ENCODE measurements around the gene SPAG16.

Gene SPAG16

GRCh38 chr2:214265991-214266489, 981.8 kb downstream of the SPAG16 start:
- no peaks in the 10 kb centered on the region for H3K36me3 ChIP-seq (ENCODE audit: low read length)
- H3K79me2 ChIP-seq (ENCODE audit: insufficient read depth, low read length): no peaks in the 10 kb centered on the region
- TF ChIP-seq EZH2phosphoT487 (conservative IDR thresholded peaks at IDR 0.05; ENCODE audit: low read length): no peak
- TF ChIP-seq, protein P1, sequence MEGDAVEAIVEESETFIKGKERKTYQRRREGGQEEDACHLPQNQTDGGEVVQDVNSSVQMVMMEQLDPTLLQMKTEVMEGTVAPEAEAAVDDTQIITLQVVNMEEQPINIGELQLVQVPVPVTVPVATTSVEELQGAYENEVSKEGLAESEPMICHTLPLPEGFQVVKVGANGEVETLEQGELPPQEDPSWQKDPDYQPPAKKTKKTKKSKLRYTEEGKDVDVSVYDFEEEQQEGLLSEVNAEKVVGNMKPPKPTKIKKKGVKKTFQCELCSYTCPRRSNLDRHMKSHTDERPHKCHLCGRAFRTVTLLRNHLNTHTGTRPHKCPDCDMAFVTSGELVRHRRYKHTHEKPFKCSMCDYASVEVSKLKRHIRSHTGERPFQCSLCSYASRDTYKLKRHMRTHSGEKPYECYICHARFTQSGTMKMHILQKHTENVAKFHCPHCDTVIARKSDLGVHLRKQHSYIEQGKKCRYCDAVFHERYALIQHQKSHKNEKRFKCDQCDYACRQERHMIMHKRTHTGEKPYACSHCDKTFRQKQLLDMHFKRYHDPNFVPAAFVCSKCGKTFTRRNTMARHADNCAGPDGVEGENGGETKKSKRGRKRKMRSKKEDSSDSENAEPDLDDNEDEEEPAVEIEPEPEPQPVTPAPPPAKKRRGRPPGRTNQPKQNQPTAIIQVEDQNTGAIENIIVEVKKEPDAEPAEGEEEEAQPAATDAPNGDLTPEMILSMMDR (IDR thresholded peaks at IDR 0.05; ENCODE audit: insufficient read depth, low read length, poor library complexity, severe bottlenecking): no peak
- no peak overlapping the region for H3K4me2 ChIP-seq (ENCODE audit: low read depth, low read length, poor library complexity, severe bottlenecking)
- H3K4me3 ChIP-seq (ENCODE audit: insufficient read depth, low read length, poor library complexity, severe bottlenecking): no peak overlapping the region
- no peaks in the 10 kb centered on the region for H3K9me2 ChIP-seq (replicated peaks; ENCODE audit: insufficient read depth, low read length)
- no peaks in the 10 kb centered on the region for H3F3A ChIP-seq (ENCODE audit: insufficient read depth)
- H4K20me1 ChIP-seq (ENCODE audit: low read depth, low read length): no peaks in the 10 kb centered on the region
- no peak overlapping the region for H2AFZ ChIP-seq (ENCODE audit: low read depth, low read length, severe bottlenecking)
- H3K27ac ChIP-seq (ENCODE audit: low read depth, low read length): no peak overlapping the region
- H3K9me3 ChIP-seq (ENCODE audit: insufficient read depth, low read length): no peaks in the 10 kb centered on the region
- no peaks in the 10 kb centered on the region for H3K27me3 ChIP-seq (ENCODE audit: low read length)
- no peak overlapping the region for H3K9ac ChIP-seq (ENCODE audit: low read length)

DNA sequence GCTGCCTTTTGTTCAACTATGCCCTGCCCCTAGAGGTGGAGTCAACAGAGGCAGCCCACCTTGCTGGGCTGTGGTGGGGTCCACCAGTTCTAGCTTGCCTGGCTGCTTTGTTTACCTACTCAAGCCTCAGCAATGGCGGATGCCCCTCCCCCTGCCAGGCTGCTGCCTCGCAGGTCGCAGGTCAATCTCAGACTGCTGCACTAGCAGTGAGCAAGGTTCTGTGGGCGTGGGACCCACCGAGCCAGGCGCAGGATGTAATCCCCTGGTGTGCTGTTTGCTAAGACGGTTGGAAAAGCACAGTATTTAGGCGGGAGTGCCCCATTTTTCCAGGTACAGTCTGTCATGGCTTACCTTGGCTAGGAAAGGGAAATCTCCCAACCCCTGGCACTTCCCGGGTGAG, 993.6 kb downstream of the SPAG16 start:
- Histone ChIP-seq H3K36me3 (ENCODE audit: low read length) (no peaks in the 10 kb centered on the region), H3K79me2 (ENCODE audit: insufficient read depth, low read length) (no peaks in the 10 kb centered on the region), H3K4me2 (ENCODE audit: low read depth, low read length, poor library complexity, severe bottlenecking) (no peak overlapping the region), H3F3A (ENCODE audit: insufficient read depth) (no peaks in the 10 kb centered on the region), H2AFZ (ENCODE audit: low read depth, low read length, severe bottlenecking) (no peak overlapping the region), H4K20me1 (ENCODE audit: low read depth, low read length) (no peaks in the 10 kb centered on the region), H3K9ac (ENCODE audit: low read length) (no peak overlapping the region), H3K4me3 (ENCODE audit: insufficient read depth, low read length, poor library complexity, severe bottlenecking) (no peak overlapping the region), H3K9me2 (replicated peaks; ENCODE audit: insufficient read depth, low read length) (no peaks in the 10 kb centered on the region), H3K27me3 (ENCODE audit: low read length) (no peaks in the 10 kb centered on the region), H3K9me3 (ENCODE audit: insufficient read depth, low read length) (no peaks in the 10 kb centered on the region), H3K27ac (ENCODE audit: low read depth, low read length) (no peak overlapping the region)
- no peak for TF ChIP-seq EZH2phosphoT487 (conservative IDR thresholded peaks at IDR 0.05; ENCODE audit: low read length)
- TF ChIP-seq, protein P1 (IDR thresholded peaks at IDR 0.05; ENCODE audit: insufficient read depth, low read length, poor library complexity, severe bottlenecking): no peak

- H3K9me3 ChIP-seq (ENCODE audit: insufficient read depth, low read length): no peaks in the 10 kb centered on the region
- no peak overlapping the region for H3K4me2 ChIP-seq (ENCODE audit: low read depth, low read length, poor library complexity, severe bottlenecking)
- H3K9ac ChIP-seq (ENCODE audit: low read length): no peak overlapping the region
- H3F3A ChIP-seq (ENCODE audit: insufficient read depth): no peaks in the 10 kb centered on the region
- no peak for TF ChIP-seq EZH2phosphoT487 (conservative IDR thresholded peaks at IDR 0.05; ENCODE audit: low read length)
- TF ChIP-seq, protein P1 (IDR thresholded peaks at IDR 0.05; ENCODE audit: insufficient read depth, low read length, poor library complexity, severe bottlenecking): no peak
- no peaks in the 10 kb centered on the region for H4K20me1 ChIP-seq (ENCODE audit: low read depth, low read length)
- no peaks in the 10 kb centered on the region for H3K79me2 ChIP-seq (ENCODE audit: insufficient read depth, low read length)
- no peak overlapping the region for H3K4me3 ChIP-seq (ENCODE audit: insufficient read depth, low read length, poor library complexity, severe bottlenecking)
- H2AFZ ChIP-seq (ENCODE audit: low read depth, low read length, severe bottlenecking): no peak overlapping the region
- no peaks in the 10 kb centered on the region for H3K36me3 ChIP-seq (ENCODE audit: low read length)
- no peaks in the 10 kb centered on the region for H3K9me2 ChIP-seq (replicated peaks; ENCODE audit: insufficient read depth, low read length)
- no peaks in the 10 kb centered on the region for H3K27me3 ChIP-seq (ENCODE audit: low read length)
- no peak overlapping the region for H3K27ac ChIP-seq (ENCODE audit: low read depth, low read length)
Measured at GRCh38 chr2:214286011-214286410, 1001.7 kb downstream of the SPAG16 start.
